Liver (tissue), 9 donors: ENCODE data around the gene COL1A2. TPM values are rescaled to one million over a fixed set of nuclear protein-coding genes. Genes with fewer than 3 reads are reported as not detected.

Source experiments
- DNase-seq: peaks from one replicate; pipeline ENCODE4 v3.0.0-alpha.2; 2017; ENCODE audit warnings: low spot score
- H3K27ac ChIP-seq, 2 donors: one replicate each; pipeline ENCODE4 v1.7.0; 2013; ENCODE audit warnings: inconsistent platforms in 2 of 2, low read length in 2 of 2, control low read depth in 1 of 2, low read depth in 1 of 2, mild to moderate bottlenecking in 1 of 2
- H3K27me3 ChIP-seq, 4 donors: one replicate each; pipeline versions ENCODE4 v1.6.1 to v1.7.0; 2013; ENCODE audit warnings: low read length in 3 of 4, inconsistent platforms in 1 of 4, mild to moderate bottlenecking in 1 of 4, moderate library complexity in 1 of 4; ENCODE audit not compliant: control insufficient read depth in 4 of 4, insufficient read depth in 4 of 4
- H3K36me3 ChIP-seq, 4 donors: one replicate each; pipeline versions ENCODE4 v1.6.1 to v1.7.0; 2013; ENCODE audit warnings: low read length in 3 of 4, mild to moderate bottlenecking in 3 of 4, low read depth in 1 of 4, moderate library complexity in 1 of 4; ENCODE audit not compliant: control insufficient read depth in 4 of 4, insufficient read depth in 3 of 4
- H3K4me1 ChIP-seq, 4 donors: one replicate each; pipeline versions ENCODE4 v1.6.1 to v1.7.0; 2013; ENCODE audit warnings: low read length in 3 of 4, mild to moderate bottlenecking in 3 of 4, moderate library complexity in 1 of 4; ENCODE audit not compliant: control insufficient read depth in 4 of 4, insufficient read depth in 4 of 4
- H3K4me3 ChIP-seq, 3 donors: one replicate each; pipeline versions ENCODE4 v1.6.1 to v1.7.0; 2013; ENCODE audit warnings: low read length in 3 of 3, control low read depth in 1 of 3, low read depth in 1 of 3, mild to moderate bottlenecking in 1 of 3
- H3K9ac ChIP-seq, 2 donors: one replicate each; pipeline ENCODE4 v1.7.0; 2013; ENCODE audit warnings: low read length in 2 of 2, mild to moderate bottlenecking in 2 of 2, moderate library complexity in 2 of 2, control low read depth in 1 of 2, low read depth in 1 of 2
- H3K9me3 ChIP-seq, 4 donors: one replicate each; pipeline versions ENCODE4 v1.6.1 to v1.7.0; 2013; ENCODE audit warnings: low read length in 3 of 4; ENCODE audit not compliant: control insufficient read depth in 4 of 4
- CTCF ChIP-seq: fragments of 150-350 bp; IDR thresholded peaks from 2 replicates; pipeline ENCODE4 v1.5.1; 2017; ENCODE audit warnings: improper control_type of control experiment, low read depth, low read length; ENCODE audit not compliant: missing input control
- EGR1 ChIP-seq, 2 donors: IDR thresholded peaks; 2 replicates each; pipeline ENCODE4 v1.6.1; 2016 to 2018; ENCODE audit warnings: antibody characterized with exemption in 2 of 2, low read depth in 2 of 2
- FOXA1 ChIP-seq: IDR thresholded peaks from 2 replicates; pipeline ENCODE4 v1.6.1; 2016; ENCODE audit warnings: antibody characterized with exemption
- FOXA2 ChIP-seq: IDR thresholded peaks from 2 replicates; pipeline ENCODE4 v1.6.1; 2016; ENCODE audit warnings: antibody characterized with exemption
- GABPA ChIP-seq, 2 donors: IDR thresholded peaks in 1 of 2; conservative IDR thresholded peaks in 1 of 2; 2 replicates each; pipeline ENCODE4 v1.6.1; 2016; ENCODE audit warnings: antibody characterized with exemption in 2 of 2, mild to moderate bottlenecking in 1 of 2, moderate library complexity in 1 of 2
- HNF4A ChIP-seq, 2 donors: conservative IDR thresholded peaks; 2 replicates each; pipeline ENCODE4 v1.6.1; 2016; ENCODE audit warnings: antibody characterized with exemption in 2 of 2, mild to moderate bottlenecking in 2 of 2
- HNF4G ChIP-seq: IDR thresholded peaks from 2 replicates; pipeline ENCODE4 v1.6.1; 2016; ENCODE audit warnings: antibody characterized with exemption
- JUND ChIP-seq, 2 donors: IDR thresholded peaks; 2 replicates each; pipeline ENCODE4 v1.6.1; 2016; ENCODE audit warnings: antibody characterized with exemption in 2 of 2
- MAX ChIP-seq: IDR thresholded peaks from 2 replicates; pipeline ENCODE4 v1.6.1; 2016; ENCODE audit warnings: antibody characterized with exemption
- NR2F2 ChIP-seq: IDR thresholded peaks from 2 replicates; pipeline ENCODE4 v1.6.1; 2016; ENCODE audit warnings: antibody characterized with exemption
- RAD21 ChIP-seq, 2 donors: IDR thresholded peaks; 2 replicates each; pipeline ENCODE4 v1.6.1; 2016; ENCODE audit warnings: antibody characterized with exemption in 2 of 2, mild to moderate bottlenecking in 2 of 2
- REST ChIP-seq: IDR thresholded peaks from 2 replicates; pipeline ENCODE4 v1.6.1; 2016; ENCODE audit warnings: antibody characterized with exemption, mild to moderate bottlenecking
- RXRA ChIP-seq, 2 donors: IDR thresholded peaks; 2 replicates each; pipeline ENCODE4 v1.6.1; 2017 to 2018; ENCODE audit warnings: antibody characterized with exemption in 2 of 2, mild to moderate bottlenecking in 1 of 2
- SP1 ChIP-seq: IDR thresholded peaks from 2 replicates; pipeline ENCODE4 v1.6.1; 2018; ENCODE audit warnings: antibody characterized with exemption, mild to moderate bottlenecking
- TAF1 ChIP-seq: conservative IDR thresholded peaks from 2 replicates; pipeline ENCODE4 v1.6.1; 2016; ENCODE audit warnings: antibody characterized with exemption, mild to moderate bottlenecking
- YY1 ChIP-seq: IDR thresholded peaks from 2 replicates; pipeline ENCODE4 v1.6.1; 2016; ENCODE audit warnings: antibody characterized with exemption, mild to moderate bottlenecking
- WGBS: extraction: QIAGEN DNeasy Blood & Tissue Kit; methylation state at CpG from one replicate; pipeline ENCODE4 v1.1.7; 2013; 5-methylcytosine and 5-hydroxymethylcytosine counted together
- polyA plus RNA-seq, 2 donors: library from polyadenylated mRNA; stranded (reverse) in 1 of 2; unstranded in 1 of 2; fragments of 200-250 nt in 1 of 2; fragments of >200 nt in 1 of 2; fragmentation: Nextera tagmentation in 1 of 2; extraction: Ambion mirVana in 1 of 2; gene quantifications; one replicate each; pipeline versions ENCODE4 v1.2.1 to v1.2.3, GENCODE V29; 2013 to 2015
- total RNA-seq, 2 donors: library from RNA; depleted of rRNA; stranded (reverse); fragments of >200 nt; gene quantifications; one replicate each; pipeline ENCODE4 v1.2.3, GENCODE V29; 2014
- TF ChIP-seq, protein P1 (sequence below): IDR thresholded peaks from 2 replicates; pipeline ENCODE4 v1.6.1; 2016; ENCODE audit warnings: antibody characterized with exemption
- donor health status: healthy.
- donor health status: healthy.
- donor health status: healthy.
- donor health status: healthy.
- donor health status: healthy.

The COL1A2 gene
- total and polyA plus RNA-seq, 4 donors, result 11.5 to 86.2 (median 42.0) TPM

GRCh38 chr7:94351703-94352102 lies 43.0 kb upstream of the COL1A2 start (continued):
- TF ChIP-seq CTCF (no peak), NR2F2 (no peak), FOXA1 (no peak)

DNA sequence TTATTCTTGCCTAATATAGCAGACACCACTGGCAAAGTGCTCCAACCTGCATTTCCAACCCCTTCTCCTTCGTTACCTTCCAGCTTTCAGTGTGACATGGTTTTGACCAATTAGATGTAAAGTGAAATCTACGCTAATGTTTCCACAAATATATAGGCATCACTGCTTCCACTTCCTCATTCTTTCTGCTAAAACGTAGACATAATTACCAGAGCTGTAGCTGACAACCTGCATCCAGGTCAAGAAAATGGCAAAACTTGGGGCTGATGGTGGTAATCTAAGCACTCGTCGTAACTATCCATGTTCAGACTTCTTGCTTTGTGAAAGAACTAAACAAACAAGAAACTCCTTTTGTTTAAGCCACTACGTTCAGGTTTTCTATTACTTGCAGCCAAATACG lies 41.8 kb upstream of the COL1A2 start:
- no peaks in the 10 kb centered on the region for H3K4me1 ChIP-seq
- no peak for TF ChIP-seq RAD21 (IDR thresholded peaks at IDR 0.05)
- TF ChIP-seq SP1, result no peak
- TF ChIP-seq NR2F2, result no peak
- no peak for TF ChIP-seq MAX
- TF ChIP-seq HNF4A (conservative IDR thresholded peaks at IDR 0.05), result no peak
- WGBS, result 62% methylated on average over 7 of the region's 7 CpGs
- no peaks in the 10 kb centered on the region for H3K36me3 ChIP-seq
- H3K9me3 ChIP-seq, result no peaks in the 10 kb centered on the region
- no peak for DNase-seq
- H3K27ac ChIP-seq, result no peak overlapping the region
- no peak overlapping the region for H3K9ac ChIP-seq
- H3K4me3 ChIP-seq, result no peak overlapping the region
- no peaks in the 10 kb centered on the region for H3K27me3 ChIP-seq

GRCh38 chr7:94354953-94355352 lies 39.7 kb upstream of the COL1A2 start:
- no peak for TF ChIP-seq FOXA2
- H3K4me1 ChIP-seq, result no peaks in the 10 kb centered on the region
- no peaks in the 10 kb centered on the region for H3K36me3 ChIP-seq
- H3K9ac ChIP-seq, result no peak overlapping the region
- H3K27ac ChIP-seq, result no peak overlapping the region
- no peaks in the 10 kb centered on the region for H3K27me3 ChIP-seq
- H3K4me3 ChIP-seq, result no peak overlapping the region
- no peaks in the 10 kb centered on the region for H3K9me3 ChIP-seq
- no peak for DNase-seq

GRCh38 chr7:94355454-94355853 lies 39.2 kb upstream of the COL1A2 start:
- H3K4me3 ChIP-seq, result no peak overlapping the region
- DNase-seq, result no peak
- no peak overlapping the region for H3K9ac ChIP-seq
- H3K9me3 ChIP-seq, result no peaks in the 10 kb centered on the region
- WGBS, result 71% methylated on average over 7 of the region's 7 CpGs
- H3K27ac ChIP-seq, result no peak overlapping the region
- H3K36me3 ChIP-seq, result no peaks in the 10 kb centered on the region
- no peaks in the 10 kb centered on the region for H3K27me3 ChIP-seq
- H3K4me1 ChIP-seq, result no peaks in the 10 kb centered on the region
- TF ChIP-seq HNF4A (conservative IDR thresholded peaks at IDR 0.05) (no peak), RXRA (IDR thresholded peaks at IDR 0.05) (no peak), CTCF (no peak), GABPA (IDR thresholded peaks at IDR 0.05 in 1 of 2, conservative IDR thresholded peaks at IDR 0.05 in 1 of 2) (no peak), REST (no peak), FOXA2 (no peak), TAF1 (no peak), FOXA1 (no peak), HNF4G (no peak), EGR1 (IDR thresholded peaks at IDR 0.05; ENCODE audit: low read depth in 2 of 2) (no peak), RAD21 (IDR thresholded peaks at IDR 0.05) (no peak), MAX (no peak), NR2F2 (no peak), YY1 (no peak), SP1 (no peak), JUND (IDR thresholded peaks at IDR 0.05) (no peak)
- TF ChIP-seq, protein P1, sequence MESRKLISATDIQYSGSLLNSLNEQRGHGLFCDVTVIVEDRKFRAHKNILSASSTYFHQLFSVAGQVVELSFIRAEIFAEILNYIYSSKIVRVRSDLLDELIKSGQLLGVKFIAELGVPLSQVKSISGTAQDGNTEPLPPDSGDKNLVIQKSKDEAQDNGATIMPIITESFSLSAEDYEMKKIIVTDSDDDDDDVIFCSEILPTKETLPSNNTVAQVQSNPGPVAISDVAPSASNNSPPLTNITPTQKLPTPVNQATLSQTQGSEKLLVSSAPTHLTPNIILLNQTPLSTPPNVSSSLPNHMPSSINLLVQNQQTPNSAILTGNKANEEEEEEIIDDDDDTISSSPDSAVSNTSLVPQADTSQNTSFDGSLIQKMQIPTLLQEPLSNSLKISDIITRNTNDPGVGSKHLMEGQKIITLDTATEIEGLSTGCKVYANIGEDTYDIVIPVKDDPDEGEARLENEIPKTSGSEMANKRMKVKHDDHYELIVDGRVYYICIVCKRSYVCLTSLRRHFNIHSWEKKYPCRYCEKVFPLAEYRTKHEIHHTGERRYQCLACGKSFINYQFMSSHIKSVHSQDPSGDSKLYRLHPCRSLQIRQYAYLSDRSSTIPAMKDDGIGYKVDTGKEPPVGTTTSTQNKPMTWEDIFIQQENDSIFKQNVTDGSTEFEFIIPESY, result no peak
